CD14-positive monocyte (primary cell): ENCODE data around the gene SEMA3F. TPM values are rescaled to one million over a fixed set of nuclear protein-coding genes. Genes with fewer than 3 reads are reported as not detected.
A peak's percentile ranks its signal among the peaks of the same experiment; 100 is the strongest.

ENCODE experiments used
- DNase-seq, 3 donors: peaks; one replicate each; pipeline ENCODE4 v3.0.0-alpha.2; 2011 to 2022
- H2AFZ ChIP-seq: 2 replicates; pipeline ENCODE4 v1.6.0; 2012; ENCODE audit warnings: mild to moderate bottlenecking, low read depth, low read length, inconsistent platforms; ENCODE audit not compliant: insufficient read depth, poor library complexity, severe bottlenecking
- H3K27ac ChIP-seq, 2 donors: 1 replicate in 1 of 2; 2 replicates in 1 of 2; pipeline ENCODE4 v1.5.1; 2012 to 2013; ENCODE audit warnings: low read length in 2 of 2, control low read depth in 1 of 2, inconsistent platforms in 1 of 2, low read depth in 1 of 2, mild to moderate bottlenecking in 1 of 2
- H3K27me3 ChIP-seq, 2 donors: one replicate each; pipeline versions ENCODE4 v1.6.0 to v1.6.1; 2011 to 2013; ENCODE audit warnings: low read length in 2 of 2; ENCODE audit not compliant: control insufficient read depth in 2 of 2, insufficient read depth in 2 of 2
- H3K36me3 ChIP-seq, 2 donors: replicated peaks in 1 of 2; 1 replicate in 1 of 2; 2 replicates in 1 of 2; pipeline versions ENCODE4 v1.5.1 to v1.6.1; 2012 to 2013; ENCODE audit warnings: low read length in 2 of 2, control low read depth in 1 of 2, inconsistent platforms in 1 of 2, mild to moderate bottlenecking in 1 of 2; ENCODE audit not compliant: insufficient read depth in 2 of 2, control insufficient read depth in 1 of 2
- H3K4me1 ChIP-seq, 2 donors: 1 replicate in 1 of 2; 2 replicates in 1 of 2; pipeline versions ENCODE4 v1.5.1 to v1.6.1; 2012 to 2013; ENCODE audit warnings: low read length in 2 of 2, control low read depth in 1 of 2, inconsistent platforms in 1 of 2, mild to moderate bottlenecking in 1 of 2, moderate library complexity in 1 of 2; ENCODE audit not compliant: insufficient read depth in 2 of 2, control insufficient read depth in 1 of 2
- H3K4me2 ChIP-seq: replicated peaks from 2 replicates; pipeline ENCODE3; 2012; ENCODE audit warnings: low read length, moderate library complexity, mild to moderate bottlenecking; ENCODE audit not compliant: poor library complexity, severe bottlenecking; ENCODE audit errors: extremely low read depth
- H3K4me3 ChIP-seq, 3 experiments: fragments of 200-600 bp in 1 of 3; sonication (generic) in 1 of 3; replicated peaks in 1 of 3; 1 replicate in 2 of 3; 2 replicates in 1 of 3; pipeline ENCODE4 v1.5.1; 2011 to 2013; ENCODE audit warnings: low read length in 3 of 3, mild to moderate bottlenecking in 3 of 3, control low read depth in 2 of 3, low read depth in 2 of 3, inconsistent platforms in 1 of 3, moderate library complexity in 1 of 3
- H3K79me2 ChIP-seq: 2 replicates; pipeline ENCODE4 v1.6.0; 2012; ENCODE audit warnings: mild to moderate bottlenecking, control low read depth, inconsistent platforms, low read length, moderate library complexity; ENCODE audit not compliant: insufficient read depth
- H3K9ac ChIP-seq: 2 replicates; pipeline ENCODE4 v1.6.0; 2017; ENCODE audit warnings: low read length, mild to moderate bottlenecking; ENCODE audit not compliant: insufficient read depth, poor library complexity, severe bottlenecking
- H3K9me3 ChIP-seq, 2 donors: replicated peaks in 1 of 2; 1 replicate in 1 of 2; 2 replicates in 1 of 2; pipeline versions ENCODE4 v1.5.1 to v1.6.1; 2012 to 2013; ENCODE audit warnings: low read length in 2 of 2, control low read depth in 1 of 2; ENCODE audit not compliant: control insufficient read depth in 1 of 2, insufficient read depth in 1 of 2
- H4K20me1 ChIP-seq: 2 replicates; pipeline ENCODE4 v1.6.0; 2012; ENCODE audit warnings: mild to moderate bottlenecking, low read length, control low read depth, moderate library complexity; ENCODE audit not compliant: insufficient read depth
- H3K27ac Mint-ChIP-seq, 7 donors: one replicate each; pipeline ENCODE4 v1.8.0; 2020; ENCODE audit warnings: mild to moderate bottlenecking in 7 of 7, mixed read lengths in 7 of 7, moderate library complexity in 6 of 7, inconsistent platforms in 2 of 7
- H3K27me3 Mint-ChIP-seq, 3 donors: one replicate each; pipeline ENCODE4 v1.8.0; 2021 to 2022; ENCODE audit warnings: low read depth in 3 of 3, mild to moderate bottlenecking in 3 of 3, mixed read lengths in 3 of 3, moderate library complexity in 3 of 3, inconsistent platforms in 1 of 3
- H3K36me3 Mint-ChIP-seq, 2 donors: one replicate each; pipeline ENCODE4 v1.8.0; 2020; ENCODE audit warnings: mixed read lengths in 2 of 2, inconsistent platforms in 1 of 2, mild to moderate bottlenecking in 1 of 2
- H3K4me1 Mint-ChIP-seq: one replicate; pipeline ENCODE4 v1.8.0; 2020; ENCODE audit warnings: mild to moderate bottlenecking, mixed read lengths
- H3K4me3 Mint-ChIP-seq, 2 donors: one replicate each; pipeline ENCODE4 v1.8.0; 2020; ENCODE audit warnings: mild to moderate bottlenecking in 2 of 2, mixed read lengths in 2 of 2, moderate library complexity in 1 of 2
- H3K9me3 Mint-ChIP-seq, 7 donors: one replicate each; pipeline ENCODE4 v1.8.0; 2020 to 2022; ENCODE audit warnings: mixed read lengths in 7 of 7, mild to moderate bottlenecking in 6 of 7, moderate library complexity in 6 of 7, inconsistent platforms in 2 of 7
- CTCF ChIP-seq: fragments of 200-600 bp; IDR thresholded peaks from one replicate; pipeline ENCODE4 v1.8.0; 2022; ENCODE audit warnings: antibody characterized with exemption, mild to moderate bottlenecking
- WGBS: methylation state at CpG from one replicate; pipeline ENCODE4 v1.1.5; 2013; ENCODE audit warnings: missing lambda C conversion rate; ENCODE audit not compliant: insufficient coverage; 5-methylcytosine and 5-hydroxymethylcytosine counted together
- intact Hi-C, 2 donors: fragments of 100-400 bp; cut with micrococcal nuclease; formaldehyde crosslinking; loops; one replicate each; pipeline versions ENCODE4 v1.15.0 to v1.15.1; 2023
- polyA plus RNA-seq, 3 donors: library from polyadenylated mRNA; depleted of rRNA in 1 of 3; unstranded in 2 of 3; stranded (reverse) in 1 of 3; fragments of 300-500 nt in 2 of 3; fragments of >200 nt in 1 of 3; fragmentation: Illumina TruSeq in 2 of 3; gene quantifications; 1 replicate in 2 of 3; 2 replicates in 1 of 3; pipeline ENCODE4 v1.2.3, GENCODE V29; 2012 to 2021

The SEMA3F gene
- polyA plus RNA-seq, 3 donors: 0.01 TPM; not detected in 2

GRCh38 chr3:50126287-50127211 lies 28.6 kb upstream of the SEMA3F start:
- Histone ChIP-seq H3K9ac (no peak overlapping the region), H3K4me3 (no peak overlapping the region), H3K9me3 (no peaks in the 10 kb centered on the region), H3K4me1 (no peaks in the 10 kb centered on the region), H3K36me3 (peaks cover 2 to 8% of the 10 kb centered on the region in 2 donors), H3K79me2 (no peaks in the 10 kb centered on the region), H3K27ac (no peak overlapping the region), H3K27me3 (no peaks in the 10 kb centered on the region), H2AFZ (no peak overlapping the region), H3K4me2 (no peak overlapping the region), H4K20me1 (peaks cover 20% of the 10 kb centered on the region)
- WGBS: 98% methylated on average over 6 of the region's 16 CpGs
- Mint-ChIP-seq H3K27me3 (peaks cover 3 to 7% (median 4%) of the 10 kb centered on the region in 3 donors), H3K27ac (no peak overlapping the region), H3K36me3 (peaks cover 0 to 11% of the 10 kb centered on the region in 2 donors), H3K4me1 (no peaks in the 10 kb centered on the region), H3K4me3 (no peak overlapping the region), H3K9me3 (no peaks in the 10 kb centered on the region)
- no peak for TF ChIP-seq CTCF
- DNase-seq: peak in 1 of 3 donors; percentile 6
- intact Hi-C loops: no loop called here

- peaks cover 3 to 7% (median 4%) of the 10 kb centered on the region in 3 donors for H3K27me3 Mint-ChIP-seq
- no peaks in the 10 kb centered on the region for H3K27me3 ChIP-seq
- no peaks in the 10 kb centered on the region for H3K79me2 ChIP-seq
- no peaks in the 10 kb centered on the region for H3K4me1 Mint-ChIP-seq
- no peak for TF ChIP-seq CTCF
- H3K4me3 ChIP-seq: no peak overlapping the region
- H3K4me1 ChIP-seq: no peaks in the 10 kb centered on the region
- DNase-seq: no peak
- H3K27ac ChIP-seq: no peak overlapping the region
- H2AFZ ChIP-seq: no peak overlapping the region
- intact Hi-C loops: no loop called here
- no peaks in the 10 kb centered on the region for H3K9me3 Mint-ChIP-seq
- H3K27ac Mint-ChIP-seq: no peak overlapping the region
- H3K36me3 Mint-ChIP-seq: peaks cover 0 to 5% of the 10 kb centered on the region in 2 donors
- peaks cover under 1 to 2% of the 10 kb centered on the region in 2 donors for H3K36me3 ChIP-seq
- no peaks in the 10 kb centered on the region for H3K9me3 ChIP-seq
- no peak overlapping the region for H3K4me3 Mint-ChIP-seq
- H3K4me2 ChIP-seq: no peak overlapping the region
- H4K20me1 ChIP-seq: peaks cover 13% of the 10 kb centered on the region
- 96% methylated on average over 5 of the region's 8 CpGs for WGBS
- H3K9ac ChIP-seq: no peak overlapping the region
Observed at GRCh38 chr3:50127251-50127691, 27.9 kb upstream of the SEMA3F start.
